Measurements from ENCODE around the gene KIT. TPM values are rescaled to one million over a fixed set of nuclear protein-coding genes. Genes with fewer than 3 reads are reported as not detected.

The KIT gene
- total and polyA plus RNA-seq, 2 donors (not counting 3 experiments of a cell fraction or from before 2014, with no cell fraction given) = 19.8 to 39.7 TPM

GRCh38 chr4:54662123-54662522 lies 4.4 kb downstream of the KIT start:
- Histone ChIP-seq H3K4me2 (ENCODE audit: insufficient read depth, low read length) (no peak overlapping the region), H3K9ac (replicated peaks; ENCODE audit: extremely low read depth, insufficient read depth, low read length) (no peak overlapping the region), H2AFZ (ENCODE audit: low read depth, low read length) (no peak overlapping the region), H4K20me1 (replicated peaks; ENCODE audit: control insufficient read depth, extremely low read depth, insufficient read depth, low read length) (no peaks in the 10 kb centered on the region), H3K9me1 (replicated peaks; ENCODE audit: control insufficient read depth, extremely low read depth, insufficient read depth, low read length) (no peaks in the 10 kb centered on the region), H3K27ac (ENCODE audit: insufficient read depth, low read depth, low read length) (no peak overlapping the region), H3K4me1 (ENCODE audit: control insufficient read depth, extremely low read depth, insufficient read depth, low read length) (peaks cover 16% of the 10 kb centered on the region), H3K36me3 (ENCODE audit: control insufficient read depth in 2 of 2, extremely low read depth in 1 of 2, insufficient read depth in 2 of 2, low read length in 2 of 2) (no peaks in the 10 kb centered on the region), H3K9me3 (replicated peaks; ENCODE audit: control insufficient read depth, insufficient read depth, low read length) (no peaks in the 10 kb centered on the region), H3K79me2 (ENCODE audit: control insufficient read depth, insufficient read depth, low read length) (no peaks in the 10 kb centered on the region), H3K4me3 (replicated peaks in 1 of 3; ENCODE audit: insufficient read depth in 1 of 3, low read depth in 1 of 3, low read length in 3 of 3) (no peak overlapping the region), H3K27me3 (ENCODE audit: control insufficient read depth in 2 of 2, insufficient read depth in 2 of 2, low read length in 2 of 2) (peaks cover 21 to 44% of the 10 kb centered on the region in 2 experiments)
- DNase-seq (ENCODE audit: low read depth, low spot score) (no peak), FAIRE-seq (no peak)
- no peak for TF ChIP-seq CTCF (IDR thresholded peaks at IDR 0.05; ENCODE audit: extremely low read depth in 1 of 2, insufficient read depth in 1 of 2, low read depth in 1 of 2, low read length in 2 of 2)
- no peak for TF ChIP-seq POLR2AphosphoS5 (IDR thresholded peaks at IDR 0.05; ENCODE audit: insufficient read depth, low read depth, low read length)
- no peak for TF ChIP-seq MYC (IDR thresholded peaks at IDR 0.05; ENCODE audit: low read depth, low read length)
- TF ChIP-seq MAX (IDR thresholded peaks at IDR 0.05; ENCODE audit: insufficient read depth, insufficient read length) = no peak
- no peak for TF ChIP-seq EZH2 (IDR thresholded peaks at IDR 0.05; ENCODE audit: borderline replicate concordance, low read depth, low read length, severe bottlenecking)
- TF ChIP-seq GATA2 (IDR thresholded peaks at IDR 0.05; ENCODE audit: insufficient read depth, insufficient read length, low read depth, low read length) = no peak
- no peak for TF ChIP-seq FOS (IDR thresholded peaks at IDR 0.05; ENCODE audit: borderline replicate concordance, insufficient read depth, low read length)
- TF ChIP-seq JUN (IDR thresholded peaks at IDR 0.05; ENCODE audit: borderline replicate concordance, insufficient read depth, insufficient read length, low read depth) = no peak
- TF ChIP-seq POLR2A (IDR thresholded peaks at IDR 0.05; ENCODE audit: low read depth, low read length) = no peak
- POLR2A ChIA-PET = no interaction called here
- intact Hi-C loops (cut with micrococcal nuclease) = no loop called here
- BruUV-seq (replicated peaks) = no TSS peak
- CTCF ChIA-PET = interaction anchor here (0.6 kb wide), 1 partner anchor 737 kb away, joined by 3 read pairs; no protein-coding TSS in a partner anchor
- dilution Hi-C loops (cut with MboI; ENCODE audit: extremely low pct_ligation_motif_present, low sequenced_read_pairs) = no loop called here
